Stomach (tissue), 9 donors: Measurements from ENCODE around the gene WWC2. TPM values are rescaled to one million over a fixed set of nuclear protein-coding genes. Genes with fewer than 3 reads are reported as not detected.

Experiments used
- DNase-seq, 2 donors: peaks; one replicate each; pipeline versions ENCODE4 v3.0.0 to v3.0.0-alpha.2; 2013 to 2019
- H3K27ac ChIP-seq, 5 donors: fragments of 200-600 bp in 4 of 5; sonication (generic) in 4 of 5; one replicate each; pipeline ENCODE4 v1.5.1; 2013 to 2019; ENCODE audit warnings: mild to moderate bottlenecking in 1 of 5, moderate library complexity in 1 of 5
- H3K27me3 ChIP-seq, 3 donors: fragments of 200-600 bp; sonication (generic); one replicate each; pipeline ENCODE4 v1.5.1; 2017 to 2019; ENCODE audit warnings: mixed run types in 1 of 3
- H3K36me3 ChIP-seq, 4 donors: fragments of 200-600 bp; sonication (generic); 1 replicate in 3 of 4; 2 replicates in 1 of 4; pipeline ENCODE4 v1.5.1; 2016 to 2019
- H3K4me1 ChIP-seq, 4 donors: fragments of 200-600 bp; sonication (generic); one replicate each; pipeline ENCODE4 v1.5.1; 2016 to 2019
- H3K4me3 ChIP-seq, 4 donors: fragments of 200-600 bp; sonication (generic) in 3 of 4; one replicate each; pipeline ENCODE4 v1.5.1; 2016 to 2019; ENCODE audit warnings: mild to moderate bottlenecking in 1 of 4
- H3K9me3 ChIP-seq, 4 donors: fragments of 200-600 bp; sonication (generic); one replicate each; pipeline ENCODE4 v1.5.1; 2016 to 2019
- CTCF ChIP-seq, 7 experiments: fragments of 450-650 bp in 4 of 7; fragments of 200-600 bp in 3 of 7; sonication (generic) in 3 of 7; IDR thresholded peaks; one replicate each; pipeline ENCODE4 v1.5.1; 2016 to 2019; ENCODE audit warnings: antibody characterized with exemption in 7 of 7, control low read depth in 2 of 7, mild to moderate bottlenecking in 1 of 7
- EP300 ChIP-seq: sonication (generic); formaldehyde crosslinking; IDR thresholded peaks from one replicate; pipeline ENCODE4 v1.6.1; 2017; ENCODE audit warnings: antibody characterized with exemption
- POLR2A ChIP-seq, 4 donors: fragments of 450-650 bp; IDR thresholded peaks; one replicate each; pipeline ENCODE4 v1.6.1; 2016; ENCODE audit warnings: antibody characterized with exemption in 4 of 4, control low read depth in 2 of 4, mild to moderate bottlenecking in 1 of 4, moderate library complexity in 1 of 4
- POLR2AphosphoS5 ChIP-seq, 3 donors: sonication (generic); formaldehyde crosslinking; IDR thresholded peaks; one replicate each; pipeline ENCODE4 v1.6.1; 2016; ENCODE audit warnings: antibody characterized with exemption in 3 of 3
- WGBS, 5 donors: extraction: QIAGEN DNeasy Blood & Tissue Kit in 3 of 5; methylation state at CpG; one replicate each; pipeline versions ENCODE4 v1.1.5 to v1.1.7; 2013 to 2018; 5-methylcytosine and 5-hydroxymethylcytosine counted together
- intact Hi-C: fragments of 100-400 bp; cut with DNase I; formaldehyde crosslinking; loops from one replicate; pipeline ENCODE4 v1.15.1; 2023; ENCODE audit warnings: low total_unique reads
- polyA plus RNA-seq, 3 donors: library from polyadenylated mRNA; stranded (reverse); fragments of 200-250 nt; gene quantifications; one replicate each; pipeline ENCODE4 v1.2.3, GENCODE V29; 2013
- total RNA-seq, 5 donors: library from RNA; depleted of rRNA; stranded (reverse); fragments of >200 nt; gene quantifications; one replicate each; pipeline versions ENCODE4 v1.1.0 to v1.2.3, GENCODE V29; 2014 to 2016
- donor health status: healthy with polysubstance abuse.
- donor health status: Bipolar disorder and iron deficiency.
- donor health status: healthy.

The WWC2 gene
- total and polyA plus RNA-seq, 8 donors: 2.6 to 59.1 (median 31.1) TPM

GRCh38 chr4:183124228-183124627 lies 25.2 kb downstream of the WWC2 start:
- H3K27ac ChIP-seq: no peak overlapping the region
- H3K4me1 ChIP-seq: peaks cover 0 to 27% (median 12%) of the 10 kb centered on the region in 4 donors
- TF ChIP-seq POLR2A (IDR thresholded peaks at IDR 0.05): no peak
- TF ChIP-seq CTCF (IDR thresholded peaks at IDR 0.05): no peak
- intact Hi-C loops: no loop called here
- WGBS, 5 donors: 60 to 79% (median 75%) methylated on average over 3 of the region's 3 CpGs
- H3K4me3 ChIP-seq: no peak overlapping the region
- no peaks in the 10 kb centered on the region for H3K9me3 ChIP-seq
- H3K36me3 ChIP-seq: no peaks in the 10 kb centered on the region
- H3K27me3 ChIP-seq: no peaks in the 10 kb centered on the region
- no peak for DNase-seq

- TF ChIP-seq POLR2AphosphoS5 (IDR thresholded peaks at IDR 0.05): no peak
- no peak for TF ChIP-seq EP300
- TF ChIP-seq CTCF (IDR thresholded peaks at IDR 0.05): no peak
- peaks cover 0 to 24% (median 11%) of the 10 kb centered on the region in 4 donors for H3K4me1 ChIP-seq
- no peaks in the 10 kb centered on the region for H3K9me3 ChIP-seq
- WGBS, 5 donors: 84 to 92% (median 90%) methylated on average over 5 of the region's 5 CpGs
- no peaks in the 10 kb centered on the region for H3K36me3 ChIP-seq
- no peaks in the 10 kb centered on the region for H3K27me3 ChIP-seq
- no peak overlapping the region for H3K27ac ChIP-seq
- DNase-seq: no peak
- no peak overlapping the region for H3K4me3 ChIP-seq
- intact Hi-C loops: no loop called here
Observed at GRCh38 chr4:183124865-183125264, 25.8 kb downstream of the WWC2 start.

- Histone ChIP-seq H3K4me3 (no peak overlapping the region), H3K27me3 (no peaks in the 10 kb centered on the region), H3K9me3 (no peaks in the 10 kb centered on the region), H3K27ac (no peak overlapping the region), H3K36me3 (no peaks in the 10 kb centered on the region), H3K4me1 (peaks cover 0 to 39% (median 18%) of the 10 kb centered on the region in 4 donors)
- DNase-seq: no peak
- intact Hi-C loops: no loop called here
- no peak for TF ChIP-seq POLR2AphosphoS5 (IDR thresholded peaks at IDR 0.05)
- TF ChIP-seq EP300: no peak
- no peak for TF ChIP-seq POLR2A (IDR thresholded peaks at IDR 0.05)
- TF ChIP-seq CTCF (IDR thresholded peaks at IDR 0.05): no peak
- WGBS, 5 donors: 91 to 96% (median 96%) methylated on average over 3 of the region's 3 CpGs
Observed at GRCh38 chr4:183129125-183129524, 30.1 kb downstream of the WWC2 start.

GRCh38 chr4:183129675-183130074 lies 30.6 kb downstream of the WWC2 start:
- Histone ChIP-seq H3K4me3 (no peak overlapping the region), H3K4me1 (peaks cover 0 to 36% (median 16%) of the 10 kb centered on the region in 4 donors), H3K27ac (no peak overlapping the region), H3K9me3 (no peaks in the 10 kb centered on the region), H3K27me3 (no peaks in the 10 kb centered on the region), H3K36me3 (no peaks in the 10 kb centered on the region)
- no peak for TF ChIP-seq POLR2A (IDR thresholded peaks at IDR 0.05)
- TF ChIP-seq POLR2AphosphoS5 (IDR thresholded peaks at IDR 0.05): no peak
- no peak for TF ChIP-seq EP300
- no peak for TF ChIP-seq CTCF (IDR thresholded peaks at IDR 0.05)
- intact Hi-C loops: no loop called here
- DNase-seq: no peak
- whole genome bisulfite sequencing, 5 donors: 86 to 96% (median 91%) methylated on average over 2 of the region's 2 CpGs
